ENCODE data around the gene SLC17A9.
A peak's percentile ranks its signal among the peaks of the same experiment; 100 is the strongest.

Gene SLC17A9, protein sequence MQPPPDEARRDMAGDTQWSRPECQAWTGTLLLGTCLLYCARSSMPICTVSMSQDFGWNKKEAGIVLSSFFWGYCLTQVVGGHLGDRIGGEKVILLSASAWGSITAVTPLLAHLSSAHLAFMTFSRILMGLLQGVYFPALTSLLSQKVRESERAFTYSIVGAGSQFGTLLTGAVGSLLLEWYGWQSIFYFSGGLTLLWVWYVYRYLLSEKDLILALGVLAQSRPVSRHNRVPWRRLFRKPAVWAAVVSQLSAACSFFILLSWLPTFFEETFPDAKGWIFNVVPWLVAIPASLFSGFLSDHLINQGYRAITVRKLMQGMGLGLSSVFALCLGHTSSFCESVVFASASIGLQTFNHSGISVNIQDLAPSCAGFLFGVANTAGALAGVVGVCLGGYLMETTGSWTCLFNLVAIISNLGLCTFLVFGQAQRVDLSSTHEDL

DNA sequence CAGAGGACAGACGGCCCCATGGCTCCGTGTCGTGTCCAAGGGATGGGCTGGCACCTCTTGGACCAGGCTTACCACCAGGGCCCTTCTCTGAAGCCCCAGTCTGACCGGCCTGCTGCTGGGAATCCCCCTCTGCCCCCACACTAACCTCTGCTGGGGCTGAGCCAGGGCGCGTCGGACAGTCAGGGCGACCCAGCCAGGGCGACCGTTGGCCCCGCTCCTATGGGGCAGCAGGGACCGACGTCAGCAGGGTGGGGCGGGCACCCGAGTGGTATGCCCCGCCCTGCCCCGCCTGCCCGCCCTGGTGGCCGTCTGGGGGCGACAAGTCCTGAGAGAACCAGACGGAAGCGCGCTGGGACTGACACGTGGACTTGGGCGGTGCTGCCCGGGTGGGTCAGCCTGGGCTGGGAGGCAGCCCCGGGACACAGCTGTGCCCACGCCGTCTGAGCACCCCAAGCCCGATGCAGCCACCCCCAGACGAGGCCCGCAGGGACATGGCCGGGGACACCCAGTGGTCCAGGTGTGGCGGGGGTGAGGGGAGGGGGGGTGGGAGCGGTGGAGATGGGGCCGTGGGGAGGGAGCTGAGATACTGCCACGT is at the start of gene SLC17A9:
TSS of gene SLC17A9 (plus strand) at position 337 of the 595 bp plus-strand sequence. CDS start at position 459, 122 bp downstream.
- DNase-seq = no peak

DNA sequence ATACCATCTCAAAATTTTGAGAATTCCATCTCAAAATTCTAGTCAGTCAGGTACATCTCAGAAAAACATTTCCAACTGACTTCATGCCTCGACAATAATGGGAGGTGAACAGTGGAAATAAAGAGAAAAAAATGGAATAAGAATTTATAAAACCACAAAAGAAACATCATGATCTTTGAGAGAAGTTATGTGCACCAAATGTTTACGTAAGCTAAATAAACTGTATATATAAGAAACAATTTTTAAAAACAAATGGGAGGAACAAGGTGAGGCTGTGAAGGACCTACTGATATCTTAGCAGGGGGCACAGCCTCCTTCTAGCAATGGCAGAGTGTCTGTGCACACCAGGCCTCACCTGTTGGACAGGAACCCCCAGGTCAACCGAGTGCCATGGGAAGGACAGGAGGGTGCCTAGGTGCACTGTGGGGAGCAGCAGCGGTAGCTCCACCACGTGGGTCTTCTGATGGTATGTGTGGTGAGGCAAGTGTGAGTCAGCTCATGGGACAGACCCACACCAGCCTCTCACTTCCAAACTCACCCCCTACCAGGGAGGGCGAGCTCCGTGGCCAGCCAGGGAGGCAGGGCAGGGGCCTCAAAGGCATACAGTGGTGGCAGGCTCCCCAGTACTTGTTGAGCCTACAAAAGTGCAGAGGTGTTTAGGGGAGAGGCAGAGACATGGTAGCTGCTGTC is 49.4 kb upstream of the SLC17A9 start:
- DNase-seq = no peak

DNA sequence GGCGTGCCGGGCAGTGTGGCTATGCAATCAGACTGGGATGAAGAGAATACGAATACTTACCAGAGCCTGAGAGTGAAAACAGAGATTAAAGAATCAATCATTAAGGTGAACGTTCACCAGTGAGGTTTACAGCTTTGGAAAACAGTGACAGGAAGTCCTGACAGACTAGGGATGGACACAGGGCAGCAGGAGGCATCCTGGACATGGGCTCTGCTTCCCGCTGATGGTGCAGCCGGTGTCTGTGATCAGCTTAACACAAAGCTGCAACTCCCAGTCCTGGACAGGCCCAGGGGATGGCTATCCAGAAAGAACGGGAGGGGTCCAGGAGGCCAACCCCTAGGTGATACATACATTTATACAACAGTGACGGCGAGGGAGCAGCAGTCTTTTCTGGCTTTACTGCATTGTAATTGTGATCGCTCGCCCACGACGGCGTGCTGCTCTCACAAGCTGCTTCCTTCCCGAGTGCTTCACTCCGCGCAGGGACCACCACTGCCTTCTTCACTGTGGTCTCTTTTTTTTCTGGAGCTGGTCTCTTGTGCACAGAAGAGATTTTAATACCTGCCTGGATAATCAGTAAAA is 46.9 kb upstream of the SLC17A9 start:
- no peak for DNase-seq

DNA sequence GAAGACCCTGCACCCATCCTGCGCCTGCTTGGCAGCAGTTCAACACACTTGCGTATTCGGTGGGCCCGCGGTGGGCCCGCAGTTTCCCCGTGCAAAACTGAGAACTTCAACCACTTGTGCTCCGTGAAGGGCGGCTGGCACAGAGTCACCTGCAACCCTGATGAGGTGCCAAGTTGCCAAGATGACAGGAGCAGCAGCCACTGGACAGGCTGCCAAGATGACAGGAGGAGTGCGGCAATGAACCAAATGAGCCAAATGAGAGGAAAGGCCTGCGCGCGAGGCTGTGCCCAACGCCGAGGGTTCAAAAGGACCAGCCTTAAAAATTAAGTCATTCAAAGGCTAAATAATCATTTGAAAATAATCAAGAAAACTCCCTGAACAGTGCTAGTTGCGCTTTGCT is 46.3 kb upstream of the SLC17A9 start:
- no peak for DNase-seq

DNA sequence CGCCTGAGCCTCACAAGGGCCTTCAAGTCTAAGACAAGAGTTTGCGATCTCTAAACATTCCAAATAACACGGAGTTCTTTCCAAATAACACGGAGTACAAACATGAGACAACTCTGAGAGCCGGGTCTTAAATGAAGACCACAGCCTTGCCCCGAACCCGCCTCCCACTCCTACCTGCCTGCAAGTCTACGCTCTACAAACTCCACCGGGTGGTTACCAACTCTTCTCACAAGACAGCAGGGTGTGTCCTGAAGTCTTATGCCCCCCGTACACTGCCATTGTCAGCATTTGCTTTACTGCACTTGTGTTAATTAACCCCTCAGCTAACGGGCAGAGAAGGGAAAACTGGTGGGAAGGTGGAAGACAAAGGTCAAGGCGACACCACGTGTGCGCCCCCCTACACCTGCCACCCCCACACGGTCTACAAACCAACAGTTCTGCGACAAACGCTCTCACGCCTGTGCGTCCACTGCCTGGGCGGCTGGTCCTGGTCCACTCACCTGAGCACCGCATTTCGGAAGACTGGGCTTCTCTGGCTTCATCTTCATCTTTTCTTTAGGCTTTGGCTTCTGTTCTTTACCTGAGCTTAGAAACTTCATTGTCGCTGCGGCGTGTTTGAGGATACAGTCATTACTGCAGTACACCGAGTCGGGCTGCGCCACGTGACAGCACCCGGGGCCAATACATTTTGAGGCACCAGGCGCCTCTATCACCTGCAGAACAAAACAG is 45.7 kb upstream of the SLC17A9 start:
- DNase-seq = no peak

DNA sequence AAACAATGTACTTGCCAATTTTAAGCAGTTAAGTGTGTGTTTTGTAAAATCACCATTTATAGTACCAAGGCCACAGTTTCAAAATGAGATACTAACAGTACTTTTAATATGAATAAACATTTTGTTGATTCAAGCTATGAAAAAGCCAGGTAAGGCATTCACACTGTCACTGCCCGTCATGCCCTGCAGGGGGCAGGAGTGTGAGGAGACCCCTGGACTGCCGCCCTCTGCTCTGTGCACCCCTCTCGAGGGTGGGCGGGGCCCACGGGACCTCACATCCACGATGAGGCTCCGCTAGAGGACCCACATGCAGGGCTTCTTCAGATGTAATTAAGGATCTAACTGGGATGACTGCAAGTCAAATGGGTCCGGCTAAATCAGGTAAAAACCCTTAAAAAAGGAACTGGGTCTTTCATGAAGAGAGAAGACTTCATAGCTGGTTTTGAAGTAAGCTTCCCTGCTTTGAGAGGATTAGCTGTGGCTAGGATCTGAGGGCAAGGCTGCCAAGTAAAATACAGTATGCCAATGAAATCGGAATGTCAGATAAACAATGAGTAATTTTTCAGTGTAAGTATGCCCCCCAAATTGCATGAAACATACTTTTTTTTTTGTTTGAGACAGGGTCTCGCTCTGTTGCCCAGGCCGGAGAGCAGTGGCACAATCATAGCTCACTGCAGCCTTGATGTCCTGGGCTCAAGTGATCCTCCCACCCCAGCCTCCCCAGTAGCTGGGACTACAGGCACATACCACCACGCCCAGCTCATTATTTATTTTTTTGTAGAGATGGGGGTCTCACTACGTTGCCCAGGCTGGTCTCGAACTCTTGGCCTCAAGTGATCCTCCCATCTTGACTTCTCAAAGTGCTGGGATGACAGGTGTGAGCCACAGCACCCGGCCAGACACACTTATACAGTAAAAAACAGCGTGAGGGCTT is 44.9 kb upstream of the SLC17A9 start:
- no peak for DNase-seq

DNA sequence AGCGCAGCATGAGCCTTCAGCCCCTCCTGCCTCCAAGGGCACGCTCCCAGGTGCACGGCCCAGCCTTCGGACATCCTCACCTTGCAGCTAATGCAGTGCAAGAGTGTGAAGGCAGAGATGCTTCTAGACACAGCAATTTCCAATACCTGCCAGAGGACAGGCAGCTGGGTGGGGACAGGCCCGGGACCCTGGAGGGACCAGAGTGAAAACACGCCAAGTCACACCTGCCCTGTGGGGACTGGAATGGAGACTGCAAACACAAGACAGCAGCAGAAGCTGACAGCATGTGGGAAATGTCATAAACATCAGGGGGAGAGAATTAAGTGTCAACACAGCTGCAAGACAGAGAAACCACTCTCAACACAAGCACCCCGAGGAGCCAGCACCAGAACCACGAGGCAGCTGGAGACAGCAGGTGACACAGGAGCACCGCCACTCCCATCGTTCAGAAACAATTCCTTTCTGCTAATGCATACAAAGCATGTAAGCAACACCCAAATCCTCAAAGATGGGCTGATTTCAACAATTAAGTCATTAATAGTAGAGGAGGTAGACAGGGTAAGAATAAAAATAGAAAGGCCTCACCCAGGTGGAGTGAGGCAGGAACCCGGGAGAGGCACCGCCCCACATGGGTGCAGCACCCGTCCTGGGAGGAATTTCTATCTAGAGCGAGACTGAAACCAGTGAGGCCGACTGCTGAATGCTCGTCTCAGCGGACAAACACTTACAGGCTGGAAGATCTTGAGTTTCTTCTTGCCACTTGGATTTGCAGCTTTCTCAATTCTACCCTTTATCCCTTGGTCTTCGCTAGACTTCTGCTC is 43.3 kb upstream of the SLC17A9 start:
- DNase-seq = peak; percentile 16

DNA sequence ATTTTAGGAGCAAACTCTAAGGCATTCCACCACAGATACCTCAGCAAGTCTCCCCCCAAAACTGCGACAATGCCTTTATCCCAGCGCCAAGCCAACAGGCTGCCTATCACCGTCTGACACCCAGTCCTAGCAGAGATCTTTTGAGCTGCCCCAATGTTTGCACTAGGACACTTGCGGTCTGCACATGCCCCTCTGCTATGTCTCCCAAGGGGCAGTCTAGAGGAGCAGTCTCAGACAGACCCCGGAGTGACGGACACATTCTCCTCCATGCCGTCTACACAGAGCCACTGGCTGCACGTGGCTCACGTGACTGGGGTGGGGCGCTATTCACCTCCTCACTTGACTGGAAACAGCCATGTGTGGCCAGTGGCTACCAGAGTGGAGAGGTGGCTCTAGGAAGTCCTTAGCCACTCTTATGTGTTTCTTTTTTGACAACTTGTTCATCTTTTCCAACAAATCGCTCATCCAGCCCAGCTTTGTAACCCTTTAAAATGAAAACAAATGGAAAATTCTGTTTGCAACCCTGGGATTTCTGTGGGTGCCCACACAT is 42.2 kb upstream of the SLC17A9 start:
- DNase-seq = no peak

DNA sequence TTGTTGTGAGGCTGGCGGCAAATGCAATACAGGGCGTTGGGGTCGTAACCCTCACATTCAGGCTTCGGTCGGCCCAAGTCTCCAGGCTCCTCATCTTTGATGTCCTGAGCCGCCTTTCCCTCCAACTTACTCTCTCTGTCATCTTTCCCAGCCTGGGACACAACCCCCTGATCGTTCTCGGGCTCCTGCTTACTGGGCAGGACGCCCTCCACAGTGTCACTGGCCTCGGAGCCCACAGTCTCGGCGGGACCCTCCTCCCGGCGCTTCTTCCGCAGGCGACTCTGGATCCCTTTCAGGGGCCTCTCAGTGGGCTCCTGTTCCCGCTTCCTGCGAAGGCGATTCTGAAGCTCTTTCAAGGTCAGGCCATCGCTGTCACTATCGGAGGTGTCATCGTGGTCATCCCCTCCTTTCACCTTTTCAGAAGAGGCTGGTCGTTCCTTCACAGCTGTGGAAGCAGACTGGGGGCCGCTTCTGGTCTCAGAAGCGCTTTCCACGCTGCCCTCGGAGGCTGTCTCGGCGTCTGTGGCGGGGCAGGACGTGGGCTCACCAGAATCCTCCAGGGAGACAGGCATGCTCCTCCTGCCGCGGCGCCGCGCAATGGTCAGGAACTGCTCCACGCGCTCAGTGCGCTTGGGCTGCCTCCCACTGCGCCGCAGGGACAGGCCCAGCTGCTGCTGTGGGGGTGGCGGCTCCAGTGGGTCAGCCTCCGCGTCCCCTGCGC is 41.6 kb upstream of the SLC17A9 start:
- DNase-seq = no peak

DNA sequence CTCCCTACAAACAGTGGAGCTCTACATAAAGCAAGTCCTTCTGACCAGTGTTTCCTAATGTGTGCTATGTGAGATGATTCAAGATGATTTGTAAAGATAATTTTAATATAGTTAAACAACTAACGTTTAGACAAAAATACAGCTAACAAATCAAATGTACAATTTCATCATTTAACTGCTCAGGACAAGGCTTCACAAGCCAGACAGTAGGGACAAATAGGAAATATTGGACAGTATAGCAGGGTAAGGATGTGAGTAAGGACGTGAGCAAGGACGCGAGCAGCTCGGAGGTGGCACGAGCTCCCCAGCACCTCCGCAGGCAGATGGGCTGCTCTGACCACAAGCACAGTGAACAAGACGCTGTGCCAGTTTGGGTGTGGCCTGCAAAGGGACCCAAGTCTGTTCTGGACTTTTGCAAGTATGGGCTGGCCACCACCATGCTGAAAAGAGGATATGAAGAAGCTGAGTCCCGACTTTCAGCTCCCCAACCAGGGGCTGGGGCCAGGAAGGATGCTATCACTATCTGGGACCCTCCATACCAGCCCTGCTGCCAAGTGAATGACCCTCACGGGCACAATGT is 40.7 kb upstream of the SLC17A9 start:
- DNase-seq = no peak

DNA sequence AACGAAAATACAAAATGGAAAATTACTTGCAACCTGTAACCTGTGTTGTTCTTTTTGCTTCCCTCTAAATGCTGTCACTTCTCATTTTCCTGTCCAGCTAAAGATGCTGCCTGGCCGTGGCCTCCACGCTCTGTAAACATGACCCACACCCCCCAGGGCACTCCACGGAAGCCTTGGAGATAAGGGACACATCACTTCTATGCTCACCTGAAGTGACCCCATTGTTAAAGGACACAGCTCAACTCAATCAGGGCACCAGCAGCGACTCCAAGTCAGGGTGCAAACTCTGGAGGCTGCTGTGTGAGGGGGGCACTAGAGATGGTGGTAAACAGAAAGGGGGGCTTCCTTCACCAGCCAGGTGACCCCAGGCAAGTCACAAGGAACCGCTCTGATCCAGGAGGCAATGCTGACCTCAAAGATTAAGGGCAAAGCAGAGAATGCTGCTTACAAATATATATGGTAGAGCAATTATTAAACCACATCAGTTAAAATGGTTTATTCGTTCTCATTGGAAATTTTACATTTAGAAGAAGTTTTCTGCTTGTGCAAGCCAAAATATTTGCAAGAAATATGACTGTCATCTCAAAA is 39.4 kb upstream of the SLC17A9 start:
- DNase-seq = no peak

DNA sequence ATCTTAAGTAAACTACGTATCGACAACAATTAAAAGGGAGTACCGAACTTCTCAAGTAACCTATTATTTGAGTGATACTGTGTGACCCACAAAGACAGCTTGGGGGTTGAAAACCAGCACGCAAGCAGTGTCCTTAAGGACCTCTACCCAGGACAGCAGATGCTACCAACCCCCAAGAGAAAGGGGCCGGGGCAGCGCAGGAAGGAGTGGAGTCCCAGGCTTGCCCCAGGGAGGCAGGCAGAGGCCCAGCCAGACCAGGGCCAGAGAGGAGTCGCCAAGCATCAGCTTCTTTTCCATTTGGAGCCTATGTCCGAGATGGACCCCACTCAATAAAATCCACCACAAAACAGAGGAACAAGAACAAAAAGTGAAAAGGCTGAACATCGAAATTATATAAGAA is 38.1 kb upstream of the SLC17A9 start:
- DNase-seq = no peak

DNA sequence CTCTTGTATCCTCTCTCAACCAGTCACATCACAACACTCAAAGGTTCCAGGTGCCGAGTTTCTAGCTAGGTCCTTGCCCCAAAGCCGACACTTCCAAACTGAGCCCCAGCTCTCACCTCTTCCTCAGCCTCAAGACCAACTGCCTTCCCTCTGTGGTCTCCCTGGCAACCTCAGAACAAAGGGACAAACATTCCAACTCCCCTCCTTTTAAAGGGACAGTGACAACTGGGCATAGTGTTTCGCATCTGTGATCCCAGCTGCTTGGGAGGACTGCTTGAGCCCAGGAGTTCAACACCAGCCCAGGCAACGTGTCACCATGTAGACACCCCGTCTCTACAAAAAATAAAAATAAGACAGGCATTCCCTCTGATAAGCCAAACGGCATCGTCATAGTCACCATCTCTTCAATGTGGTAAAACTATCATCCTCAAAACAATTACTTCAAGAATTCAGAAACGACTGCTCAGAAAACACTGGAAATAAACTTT is 37.5 kb upstream of the SLC17A9 start:
- DNase-seq = no peak

DNA sequence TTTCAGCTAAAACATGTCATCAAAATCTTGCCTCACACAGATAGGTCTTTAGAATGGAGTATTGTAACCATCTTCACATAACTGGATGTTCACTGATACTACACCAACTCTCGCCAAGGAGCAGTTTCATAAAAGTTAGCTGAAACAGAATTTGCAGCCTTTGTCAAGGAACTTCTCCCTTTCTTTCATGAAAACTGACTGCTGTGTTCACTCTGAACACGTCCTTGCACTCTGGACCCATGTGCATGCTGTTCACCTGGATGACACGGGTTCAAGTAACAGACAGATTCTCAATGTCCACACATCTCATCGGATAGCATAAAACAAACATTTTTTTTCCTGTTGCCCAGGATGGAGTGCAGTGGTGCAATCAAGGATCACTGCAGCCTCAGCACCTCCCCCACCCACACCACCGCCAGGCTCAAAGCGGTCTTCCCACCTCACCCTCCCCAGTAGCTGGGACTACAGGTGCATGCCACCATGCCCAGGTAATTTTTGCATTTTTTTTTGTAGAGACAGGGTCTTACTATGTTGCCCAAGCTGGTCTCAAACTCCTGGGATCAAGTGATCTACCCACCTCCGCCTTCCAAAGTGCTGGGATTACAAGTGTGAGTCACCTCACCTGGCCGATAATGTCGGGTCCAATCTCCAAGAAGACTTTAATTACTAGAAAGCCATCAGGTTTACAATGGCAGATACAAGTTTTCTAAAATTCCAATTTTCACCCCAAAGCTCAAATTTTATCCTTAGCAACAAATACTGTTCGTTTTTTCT is 35.6 kb upstream of the SLC17A9 start:
- DNase-seq = no peak

DNA sequence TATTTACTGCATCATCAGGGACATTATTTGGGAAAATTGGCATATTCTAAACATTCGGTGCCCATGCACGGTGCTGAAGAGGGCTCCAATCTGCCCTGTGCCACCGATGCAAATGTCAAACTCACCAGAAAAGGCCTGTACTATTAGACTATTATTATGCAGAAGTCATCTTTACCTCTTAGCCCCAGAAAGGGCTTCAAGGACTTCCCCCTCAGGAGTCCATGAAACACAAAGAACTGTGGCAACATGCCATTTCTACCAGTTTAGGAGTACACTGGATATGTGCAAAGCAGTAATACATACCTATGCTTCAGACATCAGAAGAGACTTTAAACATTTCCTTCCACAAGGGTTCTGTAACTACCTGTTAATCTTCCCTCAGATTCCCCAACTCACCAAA is 34.8 kb upstream of the SLC17A9 start:
- DNase-seq = no peak

DNA sequence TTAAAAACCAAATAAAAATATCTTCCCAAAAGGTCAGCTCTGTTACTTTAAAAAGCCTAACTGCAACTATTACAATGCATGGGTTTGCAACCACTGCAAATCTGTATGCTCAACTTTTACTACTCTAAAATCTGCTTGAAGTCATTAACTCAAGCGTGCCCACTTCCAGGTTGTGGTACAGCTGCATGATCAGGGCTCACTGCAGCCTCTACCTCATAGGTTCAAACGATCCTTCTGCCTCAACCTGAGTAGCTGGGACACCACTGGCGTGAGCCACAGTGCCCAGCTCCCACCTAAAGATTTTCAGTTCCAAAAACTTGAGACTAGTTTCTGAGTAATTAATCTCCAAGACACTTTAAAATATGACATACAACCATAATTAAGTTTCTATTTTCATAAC is 34.4 kb upstream of the SLC17A9 start:
- no peak for DNase-seq

DNA sequence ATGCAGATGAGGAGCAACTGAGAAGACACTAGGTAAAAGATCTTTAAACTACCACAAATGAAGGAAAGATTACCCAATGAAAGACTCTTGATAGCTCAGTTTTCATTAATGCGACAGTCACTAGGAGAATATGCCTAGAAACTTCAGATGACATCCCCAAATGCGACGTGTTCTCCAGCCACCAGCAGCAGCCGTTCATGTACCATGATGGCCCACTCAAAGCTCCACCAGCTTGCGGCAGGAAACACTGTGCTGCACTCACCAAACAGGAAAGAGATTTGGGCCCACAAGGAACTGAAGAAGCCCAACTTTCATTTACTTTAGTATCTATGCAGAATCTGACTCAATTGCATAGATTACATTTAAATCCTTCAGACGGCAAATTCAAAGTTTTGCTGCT is 33.7 kb upstream of the SLC17A9 start:
- no peak for DNase-seq

DNA sequence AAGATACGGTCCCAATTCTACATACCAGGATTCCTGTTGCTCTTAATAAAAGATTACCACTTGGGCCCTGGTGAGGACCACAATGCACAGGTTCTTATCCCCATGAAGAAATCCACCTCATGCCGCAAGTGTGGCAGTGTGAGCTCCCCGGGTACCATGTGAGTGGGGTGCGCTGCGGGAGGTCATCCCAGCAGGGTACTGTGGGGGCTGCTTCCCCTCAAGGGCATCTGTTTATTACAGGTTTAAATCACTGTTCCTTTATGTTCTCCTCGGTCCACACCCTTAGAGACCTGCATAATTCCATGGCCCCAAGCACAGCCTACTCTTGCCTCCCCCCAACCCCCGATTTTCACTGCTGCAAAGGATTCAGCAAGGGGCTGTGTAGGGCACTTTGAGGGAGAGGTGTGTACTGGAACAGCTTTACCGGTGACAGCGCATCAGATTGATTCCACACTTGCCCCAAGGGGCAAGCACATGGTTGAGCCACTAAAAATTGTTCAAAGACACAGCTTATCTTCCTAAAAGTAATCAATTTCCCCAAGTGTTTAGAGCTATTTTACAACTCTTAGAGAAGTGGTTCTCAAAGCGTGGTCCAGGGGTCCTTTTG is 32.4 kb upstream of the SLC17A9 start:
- no peak for DNase-seq

Measured in DMS79 (cell line).